Measurements from ENCODE around the gene RBFOX2.

RBFOX2 gene

DNA sequence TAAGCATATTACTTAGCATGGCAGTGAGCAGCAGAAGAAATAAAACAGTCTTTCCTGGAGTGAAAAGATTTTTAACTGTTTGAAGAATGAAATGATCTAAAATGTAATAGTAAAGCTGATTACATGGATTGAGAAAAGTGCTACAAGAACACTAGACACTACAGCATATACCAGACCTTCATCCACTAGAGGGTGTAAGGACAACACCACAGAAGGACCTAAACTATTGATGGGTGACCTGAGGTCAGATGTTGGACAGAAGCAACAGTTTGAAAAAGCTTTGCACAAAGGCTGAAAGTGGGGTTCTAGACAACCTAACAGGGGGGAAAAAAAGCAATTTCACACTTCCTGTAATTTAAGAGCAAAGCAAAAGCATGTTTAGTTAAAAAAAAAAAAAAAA lies 97.7 kb downstream of the RBFOX2 start:
- DNase-seq (ENCODE audit: low read depth), result no peak

DNA sequence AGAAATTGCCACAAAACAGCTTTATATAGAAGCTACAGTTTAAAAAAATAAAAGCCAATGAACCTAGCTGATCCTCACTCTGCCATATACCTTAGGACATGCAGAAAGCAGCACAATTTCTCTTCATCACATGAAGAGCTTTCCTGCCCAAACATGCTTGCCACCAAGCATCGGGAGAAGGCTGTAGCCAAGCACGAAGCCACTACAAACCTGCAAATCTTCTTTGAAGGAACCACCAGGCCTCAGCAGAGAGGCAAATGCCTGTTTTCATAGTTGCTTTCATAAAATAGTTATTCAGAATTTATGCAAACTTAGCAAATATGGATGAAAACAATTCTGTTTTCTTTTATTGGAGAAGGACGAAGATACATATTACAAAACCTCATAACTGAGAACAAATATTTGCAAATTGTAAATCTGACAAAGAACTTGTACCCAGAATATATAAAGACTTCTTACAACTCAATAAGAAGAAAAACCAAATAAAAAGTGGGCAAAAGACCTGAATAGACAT lies 100.3 kb downstream of the RBFOX2 start:
- no peak for DNase-seq (ENCODE audit: low read depth)

DNA sequence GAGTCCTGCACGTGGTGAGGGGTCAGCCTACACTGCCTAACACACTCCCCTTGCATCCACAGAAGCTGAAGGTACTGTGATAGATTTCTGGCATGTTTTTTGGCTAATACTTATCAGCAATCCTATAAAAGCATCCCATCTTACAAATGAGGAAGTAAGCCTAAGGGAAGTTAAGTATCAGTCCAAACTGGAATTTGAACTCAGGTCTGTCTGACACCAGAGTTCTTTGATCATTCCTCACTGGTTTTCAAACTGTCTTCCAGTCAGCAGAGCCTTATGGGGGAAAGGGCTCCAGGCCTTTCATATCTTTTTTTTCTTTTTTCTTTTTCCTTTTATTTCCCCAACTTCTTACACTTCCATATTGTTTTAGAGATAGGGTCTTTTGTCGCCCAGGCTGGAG lies 105.6 kb downstream of the RBFOX2 start:
- no peak for DNase-seq (ENCODE audit: low read depth)

DNA sequence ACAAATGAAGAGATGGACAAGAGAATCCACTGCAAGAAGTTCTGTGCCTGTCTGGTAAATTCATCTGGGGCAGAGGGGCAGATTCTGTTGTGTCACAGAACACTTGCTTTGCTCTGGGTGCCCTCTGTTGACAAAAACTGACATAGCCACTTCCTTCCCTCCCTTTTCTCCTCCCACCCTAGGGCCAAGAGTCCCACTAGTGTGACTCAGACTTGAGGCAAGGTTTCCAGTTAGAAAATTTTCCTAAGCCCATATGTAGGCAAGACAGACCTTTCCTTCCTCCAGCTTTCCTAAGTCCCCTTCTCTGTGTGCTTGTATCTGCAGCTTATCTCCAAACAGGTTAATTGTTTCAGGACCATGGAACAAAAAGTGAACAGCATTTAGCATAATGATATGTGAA lies 106.8 kb downstream of the RBFOX2 start:
- no peak for DNase-seq (ENCODE audit: low read depth)

DNA sequence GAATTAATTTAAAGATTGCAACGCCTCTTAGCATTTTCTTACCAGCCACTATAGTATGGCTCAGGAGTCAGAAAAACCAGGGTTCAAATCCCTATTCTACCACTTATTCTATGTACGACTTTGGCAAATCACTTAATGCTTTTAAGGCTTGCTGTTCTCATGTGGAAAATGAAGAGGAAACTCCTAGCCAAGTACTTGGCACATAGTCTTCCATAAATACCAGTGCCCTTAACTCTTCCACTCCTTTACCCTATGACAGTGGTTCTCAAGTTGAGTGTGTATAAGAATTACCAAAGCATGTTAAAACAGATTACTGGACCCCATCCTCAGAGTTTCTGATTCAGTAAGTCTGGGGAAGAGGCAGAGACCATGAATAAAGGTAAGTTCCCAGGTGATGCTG lies 107.6 kb downstream of the RBFOX2 start:
- no peak for DNase-seq (ENCODE audit: low read depth)

DNA sequence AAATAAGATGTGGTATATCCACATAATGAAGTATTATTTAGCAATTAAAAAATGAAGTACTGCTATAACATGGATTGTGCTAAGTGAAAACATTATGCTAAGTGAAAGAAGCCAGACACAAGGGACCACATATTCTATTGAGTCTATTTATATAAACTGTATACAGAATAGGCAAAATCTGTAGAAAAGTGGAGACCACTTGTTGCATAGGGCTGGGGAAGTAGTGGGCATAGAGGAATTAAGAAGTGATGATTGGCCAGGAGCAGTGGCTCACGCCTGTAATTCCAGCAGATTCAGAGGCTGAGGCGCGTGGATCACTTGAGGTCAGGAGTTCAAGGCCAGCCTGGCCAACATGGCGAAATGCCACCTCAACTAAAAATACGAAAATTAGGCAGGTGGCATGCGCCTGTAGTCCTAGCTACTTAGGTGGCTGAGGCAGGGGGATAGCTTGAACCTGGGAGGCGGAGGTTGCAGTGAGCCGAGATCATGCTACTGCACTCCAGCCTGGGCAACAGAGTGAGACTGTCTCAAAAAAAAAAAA lies 109.6 kb downstream of the RBFOX2 start:
- no peak for DNase-seq (ENCODE audit: low read depth)

DNA sequence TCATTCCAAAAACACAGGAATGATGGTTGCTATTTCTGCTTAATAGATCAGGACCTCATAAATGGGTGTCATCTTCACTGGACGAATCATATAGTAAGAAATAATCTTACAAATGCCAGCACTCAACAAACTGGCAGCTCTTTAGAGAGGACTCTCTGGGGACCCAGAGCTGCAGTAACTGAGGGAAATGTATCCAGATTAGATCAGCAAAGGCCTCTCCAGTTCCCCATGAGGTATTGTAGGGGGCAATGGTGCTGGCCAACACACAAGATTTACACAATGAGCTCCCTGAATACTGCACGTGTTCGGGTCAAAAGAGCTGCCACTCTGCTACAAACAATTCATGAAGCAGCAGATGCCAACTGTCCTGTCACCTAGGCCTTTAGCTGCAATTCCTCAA lies 110.2 kb downstream of the RBFOX2 start:
- no peak for DNase-seq (ENCODE audit: low read depth)

DNA sequence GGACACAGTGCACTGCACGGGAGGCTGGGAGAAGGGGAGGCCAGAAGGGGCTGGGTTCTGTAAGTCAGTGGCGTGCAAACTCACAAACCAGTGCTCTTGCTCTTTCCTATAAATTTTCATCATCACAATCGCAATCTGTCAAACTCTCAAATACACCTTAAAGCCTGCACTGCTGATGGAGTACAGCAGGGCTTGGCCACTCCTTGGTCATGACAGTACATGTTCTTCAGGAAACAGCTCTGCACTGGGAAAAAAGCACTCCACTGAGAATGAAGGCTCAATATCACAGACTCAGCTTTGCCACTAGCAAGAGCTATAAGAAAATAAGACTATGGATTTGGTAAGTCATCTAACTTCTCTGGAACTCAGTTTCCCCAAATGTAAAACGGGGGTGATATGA lies 111.0 kb downstream of the RBFOX2 start:
- no peak for DNase-seq (ENCODE audit: low read depth)

DNA sequence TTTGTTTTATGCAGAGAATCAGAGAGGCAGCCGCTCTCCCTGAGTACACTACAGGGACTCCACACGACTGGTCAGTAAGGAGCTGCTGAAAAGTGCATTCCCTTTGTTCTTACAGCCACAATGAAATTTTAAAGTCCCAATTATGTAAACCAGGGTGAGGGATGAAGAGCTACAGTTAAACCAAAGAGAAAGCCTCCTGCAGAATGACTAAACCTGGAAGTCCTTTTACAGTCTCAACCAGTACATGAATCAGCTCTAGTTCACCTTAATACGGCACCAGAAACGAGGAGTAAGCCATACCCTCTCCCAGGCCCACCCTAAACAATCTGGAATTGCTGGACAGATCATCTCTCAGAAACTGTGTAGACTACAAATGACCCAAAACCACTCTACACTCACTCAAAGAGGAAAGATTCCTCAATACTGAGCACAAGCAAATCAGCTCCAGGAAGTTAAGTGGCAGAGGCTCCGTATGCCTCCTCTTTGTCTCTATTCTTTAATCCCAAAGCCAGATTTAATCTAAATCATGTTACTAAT lies 113.1 kb downstream of the RBFOX2 start:
- no peak for DNase-seq (ENCODE audit: low read depth)

DNA sequence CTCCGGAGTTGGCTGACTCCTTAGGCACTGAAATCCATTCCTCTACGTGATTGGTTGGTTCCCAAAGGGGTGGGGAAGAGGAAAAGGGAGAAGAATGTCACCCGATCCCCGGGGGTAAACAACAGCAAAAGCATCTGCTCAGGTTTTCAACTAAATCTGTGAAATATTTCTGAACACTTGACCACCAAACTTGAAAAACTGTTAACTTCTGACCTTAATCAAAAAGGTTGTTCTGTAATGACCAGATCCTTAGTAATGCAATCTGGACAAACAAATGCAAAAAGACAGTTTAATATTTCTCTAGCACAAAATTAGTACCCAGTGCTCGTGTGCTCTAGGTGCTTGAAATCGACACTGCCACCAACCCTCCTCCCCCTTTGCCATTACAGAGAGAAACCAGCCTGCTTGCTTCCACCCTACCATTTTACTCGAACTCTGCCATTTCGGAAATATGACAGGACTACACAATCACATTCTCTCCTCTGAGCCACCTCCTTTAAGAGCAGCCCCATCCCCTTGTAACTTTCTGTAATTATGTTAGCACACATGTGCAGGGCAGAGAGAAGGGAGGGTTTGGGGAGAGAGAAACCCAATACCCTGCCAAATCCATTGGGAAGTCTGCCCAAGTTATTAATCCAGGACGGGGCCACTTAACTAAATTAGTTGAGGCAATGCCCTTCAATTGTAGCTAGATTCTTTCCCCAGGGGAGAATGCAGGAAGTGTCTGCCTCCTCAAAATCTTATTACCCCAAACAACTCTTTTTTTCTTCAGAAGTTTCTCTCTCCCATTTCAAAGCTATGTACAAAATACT lies 113.8 kb downstream of the RBFOX2 start:
- no peak for DNase-seq (ENCODE audit: low read depth)

DNA sequence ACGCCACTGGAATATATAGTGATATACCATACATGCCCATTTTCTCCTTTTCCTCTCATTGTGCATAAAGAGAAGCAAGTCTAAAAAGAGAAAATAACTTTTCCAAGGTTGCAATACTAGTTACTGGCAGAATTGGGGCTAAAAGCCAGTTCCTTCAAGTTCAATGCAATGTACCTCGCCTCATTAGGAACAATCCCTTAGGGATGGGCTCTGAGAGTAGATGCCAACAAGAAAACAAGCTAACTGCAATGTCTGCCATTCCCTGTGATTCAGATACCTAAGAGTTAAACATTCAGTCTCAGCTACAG lies 114.3 kb downstream of the RBFOX2 start:
- DNase-seq (ENCODE audit: low read depth), result no peak

DNA sequence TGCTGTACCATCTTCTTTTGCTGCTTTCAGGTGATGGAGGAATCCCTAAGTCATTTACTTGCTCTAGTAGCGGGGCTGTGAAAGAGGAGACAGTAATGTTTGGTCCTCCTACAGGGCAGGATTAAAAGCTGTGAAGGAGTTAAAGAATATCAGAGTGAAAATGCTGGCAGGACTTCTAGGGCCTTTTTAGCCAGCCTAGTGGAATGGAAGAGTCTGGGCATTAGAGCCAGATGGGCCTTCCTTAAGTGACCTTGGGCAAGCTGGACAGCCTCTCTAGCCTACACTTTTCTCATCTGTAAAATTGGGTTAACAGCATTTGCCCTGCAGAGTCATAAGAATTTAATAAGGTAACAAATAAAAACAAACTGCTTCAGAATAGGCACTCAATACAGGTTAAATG lies 114.7 kb downstream of the RBFOX2 start:
- no peak for DNase-seq (ENCODE audit: low read depth)

DNA sequence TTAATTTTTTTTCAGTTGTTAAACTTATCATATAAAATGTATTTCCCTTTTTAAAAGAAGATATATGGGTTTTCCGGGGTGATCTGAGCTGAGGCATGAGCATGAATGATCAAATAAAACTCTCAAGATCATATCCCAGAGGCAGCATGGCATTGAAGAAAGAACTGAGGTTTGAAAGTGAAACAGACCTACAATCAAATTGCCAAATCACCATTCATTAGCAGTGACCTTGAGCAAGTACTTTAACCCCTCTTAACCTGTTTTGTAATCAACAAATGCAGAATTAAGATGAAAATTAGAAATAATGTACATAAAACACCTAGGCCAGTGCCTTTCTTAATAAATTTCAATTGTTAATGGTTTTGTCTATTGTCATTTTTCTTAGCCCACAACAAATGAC lies 116.0 kb downstream of the RBFOX2 start:
- no peak for DNase-seq (ENCODE audit: low read depth)

DNA sequence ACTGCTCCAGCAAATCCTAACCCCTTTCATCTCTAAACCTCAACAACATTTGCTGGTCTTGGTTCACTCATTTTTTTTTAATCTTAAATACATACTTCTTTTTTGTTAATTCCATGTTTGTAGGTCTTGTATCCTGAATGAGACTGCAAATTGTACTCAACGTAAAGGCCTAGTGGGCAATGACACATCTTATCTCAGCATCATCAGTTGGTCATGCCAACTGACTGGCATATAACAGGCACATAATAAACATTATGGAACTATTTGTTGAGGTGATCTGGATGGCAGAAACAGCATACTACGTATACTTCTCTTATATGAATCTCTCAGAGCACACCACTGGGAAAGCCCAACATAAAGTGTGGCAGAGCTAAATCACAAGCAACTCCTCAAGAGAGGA lies 116.7 kb downstream of the RBFOX2 start:
- DNase-seq (ENCODE audit: low read depth), result no peak

DNA sequence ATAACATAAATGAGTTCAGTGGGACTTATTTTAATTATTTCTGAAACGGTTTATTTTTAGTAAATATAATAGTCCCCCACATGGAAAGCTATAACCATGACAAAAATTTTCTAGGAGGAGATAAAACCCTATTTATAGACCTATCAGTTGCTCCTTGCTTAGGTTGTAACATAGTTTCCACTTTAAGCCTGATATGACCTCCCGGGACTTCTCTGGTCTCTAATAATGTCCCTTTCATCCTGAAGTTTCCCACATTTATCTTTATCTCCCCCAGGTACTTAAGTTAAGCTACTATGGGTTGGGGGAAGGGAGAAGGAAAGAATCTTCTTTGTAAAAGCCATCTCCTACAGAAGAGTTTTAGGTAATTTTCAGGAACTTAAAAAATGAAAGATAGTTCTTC lies 117.7 kb downstream of the RBFOX2 start:
- no peak for DNase-seq (ENCODE audit: low read depth)

DNA sequence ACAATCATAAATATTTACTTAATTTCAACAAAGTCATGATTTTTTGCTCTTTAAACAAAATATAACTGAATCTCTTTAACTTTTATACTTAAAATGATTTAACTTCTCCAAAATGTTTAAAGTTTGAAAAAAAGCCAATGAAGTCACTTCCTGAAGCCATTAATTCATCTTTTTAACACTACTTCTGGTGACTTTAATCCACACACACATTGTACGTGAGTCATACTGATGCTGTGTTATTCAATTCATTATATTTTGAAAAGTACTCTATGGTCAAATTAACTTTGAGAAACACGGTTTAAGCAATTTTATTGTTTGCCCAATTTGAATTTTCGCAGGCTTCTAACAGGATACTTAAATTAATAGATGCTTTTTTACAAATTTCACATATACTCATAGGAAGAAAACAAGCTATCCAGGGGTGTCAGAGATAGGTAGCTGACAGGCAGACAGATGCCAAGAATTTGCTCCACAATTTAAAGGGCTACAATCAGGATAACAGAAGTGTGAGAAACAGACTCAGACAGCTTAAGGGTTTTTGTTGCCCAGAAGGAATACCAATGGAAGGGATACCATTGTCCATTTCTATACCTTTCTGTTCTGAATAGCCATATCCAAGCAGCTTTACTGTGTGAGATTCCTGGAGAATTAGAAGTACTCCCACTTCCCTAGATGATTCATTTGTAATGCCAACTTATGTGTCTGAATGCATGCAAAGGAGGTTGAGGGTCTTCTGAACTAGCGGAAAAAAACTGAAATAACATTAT lies 118.4 kb downstream of the RBFOX2 start:
- DNase-seq (ENCODE audit: low read depth), result no peak

DNA sequence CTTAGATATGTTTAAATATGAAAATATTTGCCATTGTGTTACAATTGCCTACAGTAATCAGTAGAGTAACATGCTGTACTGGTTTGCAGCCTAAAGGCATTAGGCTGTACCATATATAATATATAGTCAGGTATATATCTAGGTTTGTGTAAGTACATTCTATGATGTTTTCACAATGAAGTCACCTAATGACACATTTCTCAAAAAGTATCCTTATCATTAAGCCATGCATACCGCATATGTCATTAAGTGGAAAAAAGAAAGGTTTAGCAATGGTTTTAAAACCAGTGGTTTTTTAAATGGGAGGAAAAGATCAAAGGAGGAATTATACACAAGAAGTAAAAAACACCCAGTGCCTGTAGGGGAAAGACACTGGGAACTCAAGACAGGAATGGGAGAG lies 122.7 kb downstream of the RBFOX2 start:
- DNase-seq (ENCODE audit: low read depth), result no peak

DNA sequence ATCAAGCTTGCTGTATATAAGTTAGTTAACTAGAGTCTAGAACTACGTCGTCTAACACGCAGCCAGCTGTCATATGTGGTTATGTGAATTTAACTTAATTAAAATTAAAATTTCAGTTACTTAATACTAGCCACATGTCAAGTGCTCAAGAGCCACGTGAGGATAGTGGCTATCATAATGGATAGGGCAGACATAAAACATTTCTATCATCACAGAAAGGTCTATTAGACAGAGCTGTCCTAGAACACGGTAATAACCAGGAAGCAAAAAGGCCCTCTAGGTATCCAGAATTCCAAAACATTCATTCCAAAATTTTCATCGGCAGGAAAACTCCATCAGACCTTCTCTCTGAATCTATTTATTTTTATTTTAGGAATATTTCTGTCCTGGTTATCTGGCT lies 123.9 kb downstream of the RBFOX2 start:
- DNase-seq (ENCODE audit: low read depth), result no peak

DNA sequence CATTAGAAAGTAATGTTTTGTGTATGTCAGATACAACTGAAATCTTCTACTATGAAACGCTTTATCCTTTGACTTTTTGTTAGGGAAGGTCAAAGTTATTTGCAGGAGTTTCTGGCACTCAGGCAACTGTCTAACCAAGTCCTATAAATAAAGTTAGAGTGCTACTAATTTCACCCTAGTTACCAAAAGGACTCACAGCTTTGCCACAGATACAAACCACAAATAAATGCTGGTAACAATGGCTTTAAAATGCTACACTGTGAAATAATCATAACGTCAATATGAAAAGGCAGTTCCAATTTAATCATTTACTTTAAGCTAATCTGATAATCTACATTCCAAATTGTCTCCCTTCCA lies 124.3 kb downstream of the RBFOX2 start:
- DNase-seq (ENCODE audit: low read depth), result no peak

DNA sequence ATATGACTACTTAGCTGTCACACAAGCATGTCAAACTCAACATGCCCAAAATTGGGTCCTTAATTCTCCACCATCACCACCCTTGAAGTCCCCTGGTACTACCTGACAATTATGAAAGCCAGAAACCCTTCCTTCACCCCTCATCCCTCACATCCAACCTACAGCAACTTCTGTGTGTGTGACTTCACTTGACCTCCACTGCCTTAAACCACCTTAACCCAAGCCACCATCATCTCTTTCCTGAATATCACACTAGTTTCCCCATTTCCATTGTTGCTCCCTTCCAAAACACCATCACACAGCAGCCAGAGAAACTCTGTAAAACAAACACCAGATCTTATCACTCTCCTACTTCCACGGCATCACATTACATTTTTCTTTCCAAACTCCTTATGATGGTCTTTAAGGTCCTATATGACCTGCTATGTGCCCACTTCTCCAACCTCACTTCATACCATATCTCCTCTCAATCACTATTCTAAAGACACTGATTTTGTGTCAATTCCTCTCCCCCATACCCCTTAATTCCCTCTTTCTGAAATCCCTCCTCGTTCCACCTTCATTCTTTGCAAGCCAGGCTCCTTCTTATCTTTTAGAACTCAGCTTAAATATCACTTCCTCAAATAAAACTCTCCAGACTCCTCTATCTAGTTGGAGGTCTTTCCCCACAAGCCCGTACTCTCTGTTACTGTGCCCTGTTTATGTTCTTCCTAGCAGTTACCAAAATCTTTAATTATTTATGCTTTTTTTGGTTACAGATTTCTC lies 124.9 kb downstream of the RBFOX2 start:
- DNase-seq (ENCODE audit: low read depth), result no peak

DNA sequence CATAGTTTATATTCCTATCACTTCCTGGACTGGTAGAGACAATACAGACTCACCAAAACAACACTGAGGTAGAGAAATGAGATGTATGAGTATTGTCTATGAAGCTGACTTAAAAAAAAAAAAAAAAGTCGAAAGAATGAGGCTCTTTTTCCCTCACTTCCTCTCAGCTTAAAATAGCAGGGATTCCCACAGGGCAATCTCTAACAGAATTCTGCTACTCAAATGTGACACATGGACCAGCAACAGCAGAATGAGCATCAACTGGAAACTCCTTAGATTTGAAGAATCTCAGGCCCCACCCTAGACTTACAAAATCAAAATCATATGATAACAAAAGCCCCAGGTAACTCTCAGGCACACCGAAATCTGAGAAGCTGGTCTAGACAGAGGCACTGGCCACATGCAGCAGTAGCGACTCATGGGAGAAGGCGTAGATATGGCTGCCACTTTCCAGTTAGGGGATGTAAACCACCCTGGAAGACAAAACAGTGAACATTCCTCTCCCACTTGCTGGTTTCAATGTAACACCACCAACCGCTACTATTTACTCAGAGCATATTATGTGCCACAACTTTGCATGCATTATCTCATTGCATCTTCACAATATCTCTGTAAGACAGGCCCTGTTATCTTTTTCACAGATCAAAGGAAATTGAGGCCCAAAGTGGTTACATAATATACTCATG lies 128.0 kb downstream of the RBFOX2 start:
- DNase-seq (ENCODE audit: low read depth), result no peak

DNA sequence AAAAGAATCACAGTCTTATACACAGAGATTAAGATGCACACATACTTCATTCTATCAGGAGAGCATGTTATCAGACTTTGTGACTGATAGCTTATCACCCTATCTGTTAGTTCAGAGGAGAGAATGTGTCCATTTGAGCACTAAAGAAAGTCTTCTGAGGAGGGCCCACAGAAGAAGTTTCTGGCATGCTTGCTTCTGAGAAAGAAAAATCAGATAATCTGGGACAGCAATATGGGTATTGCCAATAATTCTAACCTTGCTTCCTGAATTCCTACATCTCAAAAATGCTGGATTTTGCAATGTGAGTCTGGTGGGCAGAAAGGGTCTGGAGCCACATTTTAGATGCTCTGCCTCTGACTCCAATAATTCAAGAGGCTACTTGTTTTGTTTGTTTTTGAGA lies 128.9 kb downstream of the RBFOX2 start:
- DNase-seq (ENCODE audit: low read depth), result no peak

All from stimulated activated CD8-positive, alpha-beta memory T cell treated with anti-CD3 and anti-CD28 coated beads, Interleukin-12 subunit alpha, Interleukin-12 subunit beta, amount 100 ng/mL, for 4 hours (primary cell).